GM18526 (cell line): Measurements from ENCODE around the gene CARS2.

Source experiments
- POLR2A ChIP-seq: IDR thresholded peaks from 3 replicates; pipeline ENCODE4 v1.6.1; 2011; ENCODE audit not compliant: insufficient read length; ENCODE audit errors: extremely low read depth

The CARS2 gene

GRCh38 chr13:110689711-110690110, 16.2 kb downstream of the CARS2 start:
- no peak for TF ChIP-seq POLR2A

- no peak for TF ChIP-seq POLR2A
These were observed 16.9 kb downstream of the CARS2 start for GRCh38 chr13:110689041-110689440.

- no peak for TF ChIP-seq POLR2A
These were observed 18.2 kb downstream of the CARS2 start for GRCh38 chr13:110687736-110688135.

GRCh38 chr13:110685305-110686020, 20.5 kb downstream of the CARS2 start:
- TF ChIP-seq POLR2A: no peak

- TF ChIP-seq POLR2A: no peak
These were observed 21.4 kb downstream of the CARS2 start for GRCh38 chr13:110684388-110685056.

- TF ChIP-seq POLR2A: no peak
These were observed 22.0 kb downstream of the CARS2 start for GRCh38 chr13:110683921-110684320.

- no peak for TF ChIP-seq POLR2A
These were observed 22.6 kb downstream of the CARS2 start for GRCh38 chr13:110683203-110683883.

- no peak for TF ChIP-seq POLR2A
These were observed 23.2 kb downstream of the CARS2 start for GRCh38 chr13:110682746-110683145.

GRCh38 chr13:110681868-110682550, 23.9 kb downstream of the CARS2 start:
- TF ChIP-seq POLR2A: no peak

GRCh38 chr13:110680852-110681251, 25.1 kb downstream of the CARS2 start:
- no peak for TF ChIP-seq POLR2A

GRCh38 chr13:110677731-110678545, 28.0 kb downstream of the CARS2 start:
- no peak for TF ChIP-seq POLR2A

- TF ChIP-seq POLR2A: no peak
These were observed 29.0 kb downstream of the CARS2 start for GRCh38 chr13:110676595-110677587.

GRCh38 chr13:110669036-110669435, 36.9 kb downstream of the CARS2 start:
- TF ChIP-seq POLR2A: no peak

GRCh38 chr13:110666255-110666533, 39.7 kb downstream of the CARS2 start:
- no peak for TF ChIP-seq POLR2A
